Measurements from ENCODE around the gene PHAF1.

PHAF1 gene

GRCh38 chr16:67166598-67167168 is 56.9 kb downstream of the PHAF1 start:
- no peak for TF ChIP-seq CTCF (IDR thresholded peaks at IDR 0.05; ENCODE audit: low read depth, low read length, missing control alignments)

DNA sequence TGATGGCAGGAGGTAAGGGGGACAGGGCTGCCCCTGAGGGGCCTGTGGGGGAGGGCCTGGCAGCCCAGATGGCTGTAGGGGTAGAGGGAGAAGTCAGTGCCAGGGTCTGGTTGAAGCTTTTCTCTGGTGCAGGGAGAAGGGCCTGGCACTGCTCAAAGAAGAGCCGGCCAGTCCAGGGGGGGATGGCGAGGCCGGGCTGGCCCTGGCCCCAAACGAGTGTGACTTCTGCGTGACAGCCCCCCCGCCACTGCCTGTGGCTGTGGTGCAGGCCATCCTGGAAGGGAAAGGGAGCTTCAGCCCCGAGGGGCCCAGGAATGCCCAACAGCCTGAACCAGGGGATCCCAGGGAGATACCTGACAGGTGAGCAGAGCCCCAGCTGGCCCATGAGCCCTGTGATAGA is 57.8 kb downstream of the PHAF1 start:
- no peak for DNase-seq (ENCODE audit: extremely low read depth, low read depth)
- H3K4me3 ChIP-seq (replicated peaks; ENCODE audit: low read depth, low read length): no peak overlapping the region
- TF ChIP-seq CTCF (IDR thresholded peaks at IDR 0.05; ENCODE audit: low read depth, low read length, missing control alignments): no peak

More at GRCh38 chr16:67166598-67167168, 56.9 kb downstream of the PHAF1 start:
- DNase-seq (ENCODE audit: extremely low read depth, low read depth): no peak
- no peak overlapping the region for H3K4me3 ChIP-seq (replicated peaks; ENCODE audit: low read depth, low read length)

- no peak for TF ChIP-seq CTCF (IDR thresholded peaks at IDR 0.05; ENCODE audit: low read depth, low read length, missing control alignments)
- H3K4me3 ChIP-seq (replicated peaks; ENCODE audit: low read depth, low read length): no peak overlapping the region
- no peak for DNase-seq (ENCODE audit: extremely low read depth, low read depth)
Measured at GRCh38 chr16:67169011-67169451, 59.3 kb downstream of the PHAF1 start.

DNA sequence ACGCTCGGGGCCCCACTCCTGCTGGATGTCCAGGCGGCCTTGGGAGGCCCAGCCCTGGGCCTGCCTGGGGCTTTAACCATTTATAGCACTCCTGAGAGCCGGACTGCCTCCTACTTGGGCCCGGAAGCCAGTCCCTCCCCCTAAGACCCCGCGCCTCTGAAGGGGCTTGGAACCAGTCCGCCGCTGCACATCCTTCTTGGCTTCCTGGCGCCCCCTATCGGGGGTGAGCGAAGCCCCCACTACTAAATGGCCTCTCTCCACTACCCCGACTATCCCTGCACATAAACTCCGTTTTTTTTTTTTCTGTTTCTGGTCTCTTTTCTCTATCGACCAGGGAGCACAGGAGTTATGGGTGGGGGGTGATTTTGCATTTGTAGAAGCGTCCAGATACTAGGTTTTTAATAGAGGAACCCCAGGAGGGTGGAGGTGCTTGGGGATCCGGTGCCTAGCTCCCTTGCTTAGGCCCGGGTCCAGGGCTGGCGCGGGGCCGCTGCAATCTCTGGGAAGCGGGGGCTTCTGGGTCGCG is 60.0 kb downstream of the PHAF1 start:
- peak; percentile 80 for TF ChIP-seq CTCF (IDR thresholded peaks at IDR 0.05; ENCODE audit: low read depth, low read length, missing control alignments)
- no peak for DNase-seq (ENCODE audit: extremely low read depth, low read depth)
- peak overlapping the region; percentile 42 for H3K4me3 ChIP-seq (replicated peaks; ENCODE audit: low read depth, low read length)

GRCh38 chr16:67170168-67170948 is 60.6 kb downstream of the PHAF1 start, which contains the start of gene NOL3:
Gene NOL3, plus strand, starts transcription at chr16:67170538.
- H3K4me3 ChIP-seq (replicated peaks; ENCODE audit: low read depth, low read length): peak within 1 kb of the TSS; percentile 42
- TF ChIP-seq CTCF (IDR thresholded peaks at IDR 0.05; ENCODE audit: low read depth, low read length, missing control alignments): no peak
- DNase-seq (ENCODE audit: extremely low read depth, low read depth): no peak

DNA sequence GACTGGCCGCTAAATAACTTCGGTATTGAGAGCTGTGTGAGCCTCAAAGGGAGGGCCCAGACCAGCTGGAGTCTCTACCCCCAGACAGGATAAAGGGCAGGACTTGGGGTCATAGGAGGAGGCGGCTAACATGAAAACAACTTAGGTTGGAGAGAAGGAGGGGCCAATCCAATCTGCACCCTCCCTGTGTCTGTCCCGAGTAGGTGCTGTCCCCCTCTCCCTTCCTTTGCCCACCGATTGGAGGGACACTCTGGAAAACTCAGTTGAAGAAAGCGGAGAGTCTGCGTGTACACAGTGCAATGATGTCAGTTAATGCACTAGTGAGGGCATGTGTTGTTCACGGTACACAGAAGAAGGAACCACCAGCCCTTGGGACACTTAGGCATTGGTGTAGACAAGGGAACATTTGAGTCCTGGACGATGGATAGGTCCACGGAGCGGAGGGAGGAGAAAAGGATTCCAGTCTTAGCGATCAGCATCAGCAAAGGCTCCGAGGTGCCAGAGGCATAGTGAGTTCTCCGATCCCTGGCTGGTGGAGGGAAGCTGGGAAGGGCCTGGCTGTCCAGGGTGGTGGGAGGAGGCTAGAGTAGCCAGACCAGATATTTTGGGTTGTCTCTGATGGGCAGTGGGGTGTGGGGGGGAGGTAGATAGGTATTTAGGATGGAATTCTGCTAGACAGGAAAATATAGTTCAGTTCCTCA is 61.4 kb downstream of the PHAF1 start:
- no peak for DNase-seq (ENCODE audit: extremely low read depth, low read depth)
- TF ChIP-seq CTCF (IDR thresholded peaks at IDR 0.05; ENCODE audit: low read depth, low read length, missing control alignments): no peak
- peak overlapping the region; percentile 42 for H3K4me3 ChIP-seq (replicated peaks; ENCODE audit: low read depth, low read length)

Measured in HFF-Myc (cell line).